SH-SY5Y (cell line): ENCODE measurements around the gene ARSA.

Source experiments
- GATA2 ChIP-seq: IDR thresholded peaks from 2 replicates; pipeline ENCODE4 v1.6.1; 2011; ENCODE audit warnings: mild to moderate bottlenecking, low read depth, low read length
- GATA3 ChIP-seq: IDR thresholded peaks from 2 replicates; pipeline ENCODE4 v1.6.1; 2011; ENCODE audit warnings: low read depth, mild to moderate bottlenecking, low read length, moderate library complexity

ARSA gene

GRCh38 chr22:50612168-50612527 is 15.8 kb downstream of the ARSA start:
- no peak for TF ChIP-seq GATA3
- TF ChIP-seq GATA2: no peak

GRCh38 chr22:50611341-50612060 is 16.5 kb downstream of the ARSA start:
- no peak for TF ChIP-seq GATA2
- TF ChIP-seq GATA3: no peak

- TF ChIP-seq GATA2 (no peak), GATA3 (no peak)
Measured at GRCh38 chr22:50610581-50610980, 17.4 kb downstream of the ARSA start.

- no peak for TF ChIP-seq GATA3
- no peak for TF ChIP-seq GATA2
Measured at GRCh38 chr22:50610041-50610451, 17.9 kb downstream of the ARSA start.

- TF ChIP-seq GATA3 (no peak), GATA2 (no peak)
Measured at GRCh38 chr22:50609599-50609998, 18.4 kb downstream of the ARSA start.

- no peak for TF ChIP-seq GATA2
- TF ChIP-seq GATA3: no peak
Measured at GRCh38 chr22:50608996-50609395, 19.0 kb downstream of the ARSA start.

- TF ChIP-seq GATA2: no peak
- TF ChIP-seq GATA3: no peak
Measured at GRCh38 chr22:50607659-50608020, 20.3 kb downstream of the ARSA start.

GRCh38 chr22:50606946-50607658 is 20.9 kb downstream of the ARSA start:
- no peak for TF ChIP-seq GATA2
- TF ChIP-seq GATA3: no peak

- TF ChIP-seq GATA2: no peak
- TF ChIP-seq GATA3: no peak
Measured at GRCh38 chr22:50606165-50606945, 21.6 kb downstream of the ARSA start.

GRCh38 chr22:50605613-50606074 is 22.3 kb downstream of the ARSA start:
- no peak for TF ChIP-seq GATA3
- TF ChIP-seq GATA2: no peak

GRCh38 chr22:50605002-50605612 is 22.8 kb downstream of the ARSA start:
- TF ChIP-seq GATA3 (no peak), GATA2 (no peak)

GRCh38 chr22:50604256-50605001 is 23.5 kb downstream of the ARSA start:
- TF ChIP-seq GATA3: no peak
- TF ChIP-seq GATA2: no peak

- TF ChIP-seq GATA3: no peak
- TF ChIP-seq GATA2: no peak
Measured at GRCh38 chr22:50603511-50604255, 24.3 kb downstream of the ARSA start.

GRCh38 chr22:50602338-50602700 is 25.6 kb downstream of the ARSA start:
- TF ChIP-seq GATA2 (no peak), GATA3 (no peak)
